Esophagus squamous epithelium (tissue), 4 donors: ENCODE results near the gene ATP6V0C.

Experiments used
- CTCF ChIP-seq, 6 experiments: fragments of 450-650 bp in 4 of 6; fragments of 200-600 bp in 2 of 6; sonication (generic) in 2 of 6; IDR thresholded peaks; one replicate each; pipeline ENCODE4 v1.5.1; 2016 to 2019; ENCODE audit warnings: antibody characterized with exemption in 6 of 6, mild to moderate bottlenecking in 4 of 6, moderate library complexity in 4 of 6
- POLR2A ChIP-seq, 4 donors: fragments of 450-650 bp; IDR thresholded peaks; one replicate each; pipeline ENCODE4 v1.6.1; 2017; ENCODE audit warnings: antibody characterized with exemption in 4 of 4, mild to moderate bottlenecking in 4 of 4, moderate library complexity in 3 of 4

DNA sequence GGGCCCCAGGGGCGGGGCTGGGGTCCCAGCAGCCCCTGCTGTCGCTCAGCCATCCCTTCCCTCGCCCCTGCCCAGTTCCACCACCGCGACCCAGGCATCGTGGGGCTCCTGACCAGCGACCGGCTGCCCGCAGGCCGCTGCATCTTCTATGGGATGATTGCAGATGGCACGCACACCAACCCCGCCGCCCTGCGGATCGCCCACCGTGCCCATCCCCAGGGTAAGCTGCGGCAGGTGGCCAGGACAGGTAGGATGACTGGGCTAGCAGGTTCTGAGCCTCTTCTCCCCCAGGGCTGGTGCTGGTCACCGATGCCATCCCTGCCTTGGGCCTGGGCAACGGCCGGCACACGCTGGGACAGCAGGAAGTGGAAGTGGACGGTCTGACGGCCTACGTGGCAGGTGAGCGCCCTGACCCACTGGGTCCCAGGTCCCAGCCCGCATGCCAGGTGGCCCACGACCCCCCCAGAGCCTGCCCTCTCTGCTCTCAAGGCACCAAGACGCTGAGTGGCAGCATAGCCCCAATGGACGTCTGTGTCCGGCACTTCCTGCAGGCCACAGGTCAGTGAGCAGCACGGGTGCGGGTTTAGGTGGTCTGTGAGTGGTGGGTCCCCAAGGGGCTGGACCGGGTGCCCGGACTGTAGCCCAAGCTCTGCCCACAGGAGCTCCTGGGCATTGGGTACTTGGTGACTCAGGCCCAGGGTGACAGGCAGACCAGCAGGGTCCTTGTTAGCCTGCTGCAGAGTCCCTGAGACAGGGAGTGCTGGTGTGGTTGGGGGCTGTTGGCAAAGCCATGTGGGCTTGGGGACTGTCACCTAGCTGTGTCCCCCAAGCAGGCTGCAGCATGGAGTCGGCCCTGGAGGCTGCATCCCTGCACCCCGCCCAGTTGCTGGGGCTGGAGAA is 14.7 kb downstream of the ATP6V0C start:
- TF ChIP-seq CTCF (IDR thresholded peaks at IDR 0.05) (no peak), POLR2A (IDR thresholded peaks at IDR 0.05) (no peak)
